ENCODE measurements around the gene SNCG.
"Not testable (repeated sequence)": the region's sequence is repeated elsewhere in the genome, so short reads cannot be mapped to it uniquely, and the experiment has no call there.

The SNCG gene

DNA sequence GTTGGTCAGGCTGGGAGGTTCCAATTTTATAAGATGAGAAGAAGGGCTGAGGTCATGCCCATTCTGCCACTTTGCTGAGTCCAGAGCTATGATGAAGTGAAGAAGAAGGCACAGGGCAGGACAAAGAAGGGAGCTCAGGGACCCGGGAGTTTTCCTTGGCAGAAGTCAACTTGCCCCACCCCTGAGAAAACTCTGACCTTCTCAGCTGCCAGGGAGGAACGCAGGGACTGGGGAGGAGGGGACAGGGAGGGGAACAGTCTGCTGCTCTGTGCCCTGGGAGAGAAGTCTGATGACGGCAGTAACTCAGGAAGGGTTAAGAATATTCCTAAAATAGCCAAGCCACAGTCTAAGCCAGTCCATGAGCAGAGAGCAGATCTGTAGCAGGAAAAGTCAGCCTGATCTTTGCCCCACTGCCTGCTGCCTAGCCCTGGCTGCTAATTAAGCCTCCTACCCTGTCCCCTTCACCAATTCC lies 21.6 kb downstream of the SNCG start:
- DNase-seq = no peak

DNA sequence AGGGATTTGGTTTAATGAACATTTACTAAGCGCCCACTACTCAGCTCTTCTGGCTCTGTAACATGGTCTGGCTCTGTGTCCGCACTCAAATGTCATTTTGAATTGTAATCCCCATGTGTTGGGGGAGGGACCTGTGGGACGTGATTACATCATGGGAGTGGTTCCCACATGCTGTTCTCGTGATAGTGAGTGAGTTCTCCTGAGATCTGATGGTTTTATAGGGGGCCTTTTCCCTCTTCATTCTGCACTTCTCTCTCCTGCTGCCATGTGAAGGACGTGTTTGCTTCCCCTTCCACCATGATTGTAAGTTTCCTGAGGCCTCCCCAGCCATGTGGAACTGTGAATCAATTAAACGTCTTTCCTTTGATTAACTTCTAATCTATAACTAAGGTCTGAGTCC lies 22.6 kb downstream of the SNCG start:
- not testable (repeated sequence) for DNase-seq

DNA sequence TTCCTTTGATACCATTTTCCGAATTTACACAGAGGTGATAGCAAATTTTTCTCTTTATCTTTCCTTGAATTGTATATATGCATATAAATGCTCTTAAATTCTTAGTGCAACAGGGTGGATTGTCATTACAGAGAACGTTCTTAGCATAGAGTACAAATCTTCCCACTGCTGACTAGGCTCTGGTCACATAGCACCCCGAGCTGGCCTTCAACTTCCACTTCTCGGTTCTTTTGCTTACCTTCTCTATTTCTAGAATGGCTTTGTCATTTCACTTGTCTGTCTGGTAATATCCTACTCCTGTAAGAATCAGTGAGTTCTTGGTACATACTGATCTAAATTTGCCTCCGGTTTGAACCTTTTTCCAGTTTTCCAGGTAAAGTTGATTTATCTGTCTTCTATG lies 23.3 kb downstream of the SNCG start:
- no peak for DNase-seq

DNA sequence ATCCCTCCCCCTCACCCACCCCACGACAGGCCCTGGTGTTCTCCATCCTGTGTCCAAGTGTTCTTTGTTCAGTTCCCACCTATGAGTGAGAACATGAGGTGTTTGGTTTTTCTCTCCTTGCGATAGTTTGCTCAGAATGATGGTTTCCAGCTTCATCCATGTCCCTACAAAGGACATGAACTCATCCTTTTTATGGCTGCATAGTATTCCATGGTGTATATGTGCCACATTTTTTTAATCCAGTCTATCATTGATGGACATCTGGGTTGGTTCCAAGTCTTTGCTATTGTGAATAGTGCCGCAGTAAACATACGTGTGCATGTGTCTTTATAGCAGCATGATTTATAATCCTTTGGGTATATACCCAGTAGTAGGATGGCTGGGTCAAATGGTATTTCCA lies 26.1 kb downstream of the SNCG start:
- DNase-seq = not testable (repeated sequence)

DNA sequence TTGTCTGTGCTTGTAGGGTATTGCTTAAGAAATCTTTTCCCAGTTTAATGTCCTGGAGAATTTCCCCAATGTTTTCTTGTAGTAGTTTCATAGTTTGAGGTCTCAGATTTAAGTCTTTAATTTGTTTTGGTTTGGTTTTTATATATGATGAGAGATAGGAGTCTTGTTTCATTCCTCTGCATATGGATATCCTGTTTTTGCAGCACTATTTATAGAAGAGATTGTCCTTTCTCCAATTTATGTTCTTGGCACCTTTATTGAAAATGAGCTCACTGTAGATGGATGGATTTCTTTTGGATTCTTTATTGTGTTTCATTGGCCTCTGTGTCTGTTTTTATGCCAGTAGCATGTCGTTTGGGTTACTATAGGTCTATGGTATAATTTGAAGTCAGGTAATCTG lies 30.1 kb downstream of the SNCG start:
- no peak for DNase-seq

DNA sequence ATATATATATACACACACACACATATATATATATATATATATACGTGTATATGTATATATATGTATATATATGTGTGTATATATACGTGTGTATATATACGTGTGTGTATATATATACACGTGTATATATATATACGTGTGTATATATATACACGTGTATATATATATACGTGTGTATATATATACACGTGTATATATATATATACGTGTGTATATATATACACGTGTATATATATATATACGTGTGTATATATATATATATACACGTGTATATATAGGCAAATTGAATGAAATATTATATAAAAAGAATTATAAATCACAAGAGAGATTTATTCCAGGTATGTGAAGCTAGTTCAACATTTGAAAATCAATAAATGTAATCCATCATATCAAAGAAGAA lies 33.0 kb downstream of the SNCG start:
- not testable (repeated sequence) for DNase-seq

DNA sequence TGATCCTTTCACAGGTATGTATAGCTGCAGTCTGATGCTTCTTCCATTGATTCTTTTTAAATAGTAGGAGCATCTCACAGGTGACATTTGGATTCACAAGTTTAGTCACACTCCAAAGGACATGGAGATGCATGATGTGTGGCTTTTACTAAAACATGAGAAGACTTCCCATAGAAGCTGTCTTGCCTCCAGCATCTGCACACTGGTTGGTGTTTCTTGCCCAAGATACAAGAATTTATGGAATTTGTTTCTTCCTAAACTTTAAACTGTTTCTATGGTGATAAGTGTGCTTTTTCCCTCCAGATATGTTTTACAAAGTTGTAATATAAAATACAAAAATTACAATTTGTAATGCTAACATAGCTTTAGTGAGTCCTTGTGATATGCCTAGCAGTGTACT lies 34.1 kb downstream of the SNCG start:
- no peak for DNase-seq

DNA sequence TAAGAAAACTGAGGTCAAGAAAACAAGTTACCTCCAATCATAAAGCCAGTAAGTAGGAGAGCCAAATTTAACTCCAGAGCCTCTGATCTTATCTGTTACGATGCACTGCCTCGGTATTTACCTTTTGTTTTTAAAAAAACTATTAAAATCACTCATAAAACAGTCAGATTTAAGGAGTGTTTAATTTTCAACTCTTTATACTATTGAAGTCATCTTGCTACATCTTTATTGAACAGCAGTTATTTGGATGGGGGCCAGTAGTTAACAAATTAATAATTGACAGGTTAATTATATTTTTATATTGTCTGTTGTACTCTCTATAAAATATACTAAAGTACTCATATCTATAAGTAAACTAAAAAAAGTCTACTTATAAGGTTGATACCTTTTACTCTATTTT lies 34.5 kb downstream of the SNCG start:
- no peak for DNase-seq

DNA sequence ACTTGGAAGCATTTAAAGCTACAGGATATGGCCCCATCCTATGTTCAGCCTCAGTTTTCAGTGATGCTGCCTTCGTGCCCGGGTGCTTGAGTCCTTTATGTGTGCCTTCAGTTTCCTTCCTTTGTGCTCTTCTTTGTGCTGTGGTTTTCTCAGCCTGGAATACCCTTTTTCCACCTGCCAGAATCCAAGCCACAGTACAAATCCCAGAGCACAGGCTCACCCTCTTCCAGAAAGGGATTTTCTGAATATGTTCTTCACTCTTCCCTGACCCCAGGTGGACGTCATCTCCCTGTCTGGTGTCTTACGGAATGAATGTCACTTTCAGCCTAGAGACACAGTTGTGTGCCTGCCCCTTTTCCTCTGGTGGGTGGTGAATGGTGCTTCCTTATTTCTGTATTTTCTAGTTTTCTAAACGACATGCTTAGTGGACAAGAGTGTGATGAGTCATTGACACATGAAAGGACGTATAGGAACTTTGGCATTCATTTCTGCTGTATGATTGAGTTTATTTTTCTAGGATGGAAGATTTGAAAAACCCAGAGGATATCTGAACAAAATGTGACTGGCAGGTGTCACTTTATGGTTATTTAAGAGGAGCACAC lies 41.5 kb downstream of the SNCG start:
- DNase-seq = not testable (repeated sequence)

DNA sequence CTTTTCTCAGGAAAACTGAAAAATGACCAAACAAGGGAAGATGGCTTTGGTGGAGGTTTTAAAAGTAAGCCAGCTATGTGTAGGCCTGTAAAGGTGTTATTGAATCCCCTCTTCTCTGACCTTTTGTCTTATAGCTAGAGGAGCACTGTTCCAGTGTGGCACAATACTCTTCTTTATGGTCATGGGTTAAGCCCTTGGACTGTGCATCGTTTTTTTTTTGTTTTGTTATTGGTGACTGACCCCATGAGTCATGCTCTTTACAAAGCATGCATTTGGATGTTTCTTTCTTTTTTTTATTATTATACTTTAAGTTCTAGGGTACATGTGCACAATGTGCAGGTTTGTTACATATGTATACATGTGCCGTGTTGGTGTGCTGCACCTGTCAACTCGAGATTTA lies 42.1 kb downstream of the SNCG start:
- DNase-seq = no peak

DNA sequence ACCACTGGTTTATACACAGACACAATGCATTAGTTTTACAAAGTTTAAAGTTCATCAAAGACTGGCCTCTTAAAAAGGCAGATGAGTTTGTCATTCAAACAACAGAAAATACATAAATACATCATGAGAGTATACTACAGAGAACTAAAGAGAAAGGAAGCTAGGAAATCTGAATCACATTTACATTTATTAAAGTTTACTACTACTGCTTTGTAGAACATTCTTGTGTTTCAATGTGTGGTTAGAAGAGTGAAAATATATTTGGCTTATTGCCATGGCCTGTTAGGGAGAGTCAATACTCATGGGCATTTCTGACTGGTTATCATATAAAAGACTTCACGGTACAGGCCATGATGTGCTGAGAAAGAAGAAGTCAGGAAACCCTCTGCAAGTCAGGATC lies 48.7 kb downstream of the SNCG start:
- not testable (repeated sequence) for DNase-seq

DNA sequence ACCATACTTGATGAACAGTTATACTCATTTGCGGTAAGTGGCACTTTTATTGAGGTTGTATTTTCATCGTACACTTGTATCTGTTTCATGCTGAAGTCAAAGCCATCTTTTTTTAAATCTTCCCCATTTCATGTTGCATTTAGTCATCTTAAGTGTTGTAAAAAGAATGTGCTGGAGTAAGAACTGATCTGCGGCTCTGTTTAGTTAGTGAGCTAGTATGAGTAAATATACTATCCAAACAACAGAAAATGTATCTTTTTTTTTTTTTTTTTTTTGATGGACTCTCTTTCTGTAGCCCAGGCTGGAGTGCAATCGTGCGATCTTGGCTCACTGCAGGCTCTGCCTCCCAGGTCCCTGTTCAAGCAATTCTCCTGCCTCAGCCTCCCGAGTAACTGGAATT lies 49.3 kb downstream of the SNCG start:
- DNase-seq = not testable (repeated sequence)

DNA sequence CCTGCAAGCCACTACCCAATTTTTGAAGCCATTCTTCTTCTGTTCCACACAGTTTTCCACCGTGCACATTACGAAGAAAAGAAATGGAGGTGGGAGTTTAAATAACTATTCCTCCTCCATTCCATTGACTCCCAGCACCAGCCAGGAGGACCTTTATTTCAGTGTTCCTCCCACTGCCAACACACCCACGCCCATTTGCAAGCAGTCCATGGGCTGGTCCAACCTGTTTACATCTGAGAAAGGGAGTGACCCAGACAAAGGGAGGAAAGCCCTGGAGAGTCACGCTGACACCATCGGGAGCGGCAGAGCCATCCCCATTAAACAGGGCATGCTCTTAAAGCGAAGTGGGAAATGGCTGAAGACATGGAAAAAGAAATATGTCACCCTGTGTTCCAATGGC lies 49.9 kb downstream of the SNCG start:
- DNase-seq = not testable (repeated sequence)

DNA sequence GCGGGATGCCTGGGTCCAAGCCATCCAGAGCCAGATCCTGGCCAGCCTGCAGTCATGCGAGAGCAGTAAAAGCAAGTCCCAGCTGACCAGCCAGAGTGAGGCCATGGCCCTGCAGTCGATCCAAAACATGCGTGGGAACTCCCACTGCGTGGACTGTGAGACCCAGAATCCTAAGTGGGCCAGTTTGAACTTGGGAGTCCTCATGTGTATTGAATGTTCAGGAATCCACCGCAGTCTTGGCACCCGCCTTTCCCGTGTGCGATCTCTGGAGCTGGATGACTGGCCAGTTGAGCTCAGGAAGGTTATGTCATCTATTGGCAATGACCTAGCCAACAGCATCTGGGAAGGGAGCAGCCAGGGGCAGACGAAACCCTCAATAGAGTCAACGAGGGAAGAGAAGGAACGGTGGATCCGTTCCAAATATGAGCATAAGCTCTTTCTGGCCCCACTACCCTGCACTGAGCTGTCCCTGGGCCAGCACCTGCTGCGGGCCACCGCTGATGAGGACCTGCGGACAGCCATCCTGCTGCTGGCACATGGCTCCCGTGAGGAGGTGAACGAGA lies 50.8 kb downstream of the SNCG start:
- DNase-seq = not testable (repeated sequence)

Data from stimulated activated CD4-positive, alpha-beta T cell treated with anti-CD3 and anti-CD28 coated beads, Interleukin-4, amount 100 ng/mL, for 1 hour (primary cell).